C4-2B (cell line): ENCODE data around the gene DRD4.

Experiments
- H3K27ac ChIP-seq: fragments of 450-650 bp; 2 replicates; pipeline ENCODE4 v1.5.1; 2017
- ZFX ChIP-seq: fragments of 450-650 bp; IDR thresholded peaks from 2 replicates; pipeline ENCODE4 v1.6.1; 2017
- TF ChIP-seq, protein P1 (sequence below): fragments of 450-650 bp; conservative IDR thresholded peaks from 2 replicates; pipeline ENCODE4 v1.5.1; 2017; ENCODE audit warnings: mild to moderate bottlenecking

The DRD4 gene

DNA sequence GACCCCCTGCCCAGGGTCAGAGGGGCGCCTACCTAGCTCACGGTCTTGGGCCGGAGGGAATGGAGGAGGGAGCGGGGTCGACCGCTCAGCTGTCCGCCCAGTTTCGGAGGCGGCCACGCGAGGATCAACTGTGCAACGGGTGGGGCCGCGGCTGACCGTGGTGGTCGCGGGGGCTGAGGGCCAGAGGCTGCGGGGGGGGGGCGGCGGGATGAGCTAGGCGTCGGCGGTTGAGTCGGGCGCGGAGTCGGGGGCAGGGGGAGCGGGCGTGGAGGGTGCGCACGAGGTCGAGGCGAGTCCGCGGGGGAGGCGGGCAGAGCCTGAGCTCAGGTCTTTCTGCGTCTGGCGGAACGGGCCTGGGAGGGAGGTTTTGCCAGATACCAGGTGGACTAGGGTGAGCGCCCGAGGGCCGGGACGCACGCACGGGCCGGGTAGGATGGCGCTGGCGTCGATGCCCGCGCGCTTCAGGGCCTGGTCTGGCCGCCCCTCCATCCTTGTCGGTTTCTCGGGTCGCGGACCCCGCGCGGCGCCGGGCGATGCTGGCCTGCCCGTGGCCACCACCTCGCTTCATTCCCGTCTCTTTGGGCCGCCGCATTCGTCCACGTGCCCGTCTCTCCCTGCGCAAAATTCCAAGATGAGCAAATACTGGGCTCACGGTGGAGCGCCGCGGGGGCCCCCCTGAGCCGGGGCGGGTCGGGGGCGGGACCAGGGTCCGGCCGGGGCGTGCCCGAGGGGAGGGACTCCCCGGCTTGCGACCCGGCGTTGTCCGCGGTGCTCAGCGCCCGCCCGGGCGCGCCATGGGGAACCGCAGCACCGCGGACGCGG is at the start of gene DRD4:
Gene DRD4 (plus strand): TSS at position 759 of the 822 bp plus-strand sequence. CDS start 36 bp downstream, at position 795.
- no peak for TF ChIP-seq ZFX
- TF ChIP-seq, protein P1, sequence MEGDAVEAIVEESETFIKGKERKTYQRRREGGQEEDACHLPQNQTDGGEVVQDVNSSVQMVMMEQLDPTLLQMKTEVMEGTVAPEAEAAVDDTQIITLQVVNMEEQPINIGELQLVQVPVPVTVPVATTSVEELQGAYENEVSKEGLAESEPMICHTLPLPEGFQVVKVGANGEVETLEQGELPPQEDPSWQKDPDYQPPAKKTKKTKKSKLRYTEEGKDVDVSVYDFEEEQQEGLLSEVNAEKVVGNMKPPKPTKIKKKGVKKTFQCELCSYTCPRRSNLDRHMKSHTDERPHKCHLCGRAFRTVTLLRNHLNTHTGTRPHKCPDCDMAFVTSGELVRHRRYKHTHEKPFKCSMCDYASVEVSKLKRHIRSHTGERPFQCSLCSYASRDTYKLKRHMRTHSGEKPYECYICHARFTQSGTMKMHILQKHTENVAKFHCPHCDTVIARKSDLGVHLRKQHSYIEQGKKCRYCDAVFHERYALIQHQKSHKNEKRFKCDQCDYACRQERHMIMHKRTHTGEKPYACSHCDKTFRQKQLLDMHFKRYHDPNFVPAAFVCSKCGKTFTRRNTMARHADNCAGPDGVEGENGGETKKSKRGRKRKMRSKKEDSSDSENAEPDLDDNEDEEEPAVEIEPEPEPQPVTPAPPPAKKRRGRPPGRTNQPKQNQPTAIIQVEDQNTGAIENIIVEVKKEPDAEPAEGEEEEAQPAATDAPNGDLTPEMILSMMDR = no peak
- H3K27ac ChIP-seq = no peak within 1 kb of the TSS

DNA sequence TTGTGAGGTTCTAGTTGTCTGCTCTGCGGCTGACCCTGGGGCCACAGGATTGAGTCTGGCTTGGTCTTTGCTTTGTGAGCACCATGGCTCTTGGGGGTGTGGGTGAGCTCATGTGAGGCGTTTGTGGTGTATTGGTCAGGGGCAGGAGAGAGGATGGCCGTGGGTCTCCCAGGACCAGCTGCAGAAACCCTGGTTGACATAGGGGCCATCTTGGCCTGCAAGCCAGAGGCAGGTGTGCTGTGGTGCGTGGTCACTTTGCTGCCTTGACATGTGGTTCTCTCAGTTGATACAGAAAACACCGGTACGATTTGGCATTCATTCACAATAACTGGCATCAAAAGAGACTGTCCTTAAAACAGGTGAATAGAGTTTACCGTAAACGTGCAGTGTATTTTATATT is 49.5 kb upstream of the DRD4 start:
- no peak overlapping the region for H3K27ac ChIP-seq

DNA sequence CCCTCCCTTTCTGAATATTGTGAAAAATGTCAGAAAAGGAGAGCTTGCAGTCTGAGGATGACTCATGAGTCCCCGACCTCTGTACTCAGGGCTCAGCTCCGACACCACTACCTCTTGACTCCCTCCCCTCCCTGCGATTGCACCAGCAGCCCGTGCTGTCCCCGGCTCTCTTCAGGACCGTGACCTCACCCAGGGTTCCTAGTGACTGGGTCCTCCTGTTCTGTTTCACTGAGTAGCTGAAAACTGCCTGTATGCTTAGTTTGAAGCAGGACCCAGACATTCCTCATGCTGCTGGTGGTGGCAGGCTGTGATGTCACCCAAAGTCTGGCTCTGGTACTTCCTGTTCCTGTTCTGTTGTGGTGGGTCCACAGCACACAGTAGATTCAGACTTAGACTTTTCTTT is 49.1 kb upstream of the DRD4 start:
- no peak overlapping the region for H3K27ac ChIP-seq
- no peak for TF ChIP-seq ZFX
- TF ChIP-seq, protein P1 = no peak

More for the DNA sequence above, 49.5 kb upstream of the DRD4 start:
- TF ChIP-seq ZFX = no peak
- TF ChIP-seq, protein P1 = no peak

DNA sequence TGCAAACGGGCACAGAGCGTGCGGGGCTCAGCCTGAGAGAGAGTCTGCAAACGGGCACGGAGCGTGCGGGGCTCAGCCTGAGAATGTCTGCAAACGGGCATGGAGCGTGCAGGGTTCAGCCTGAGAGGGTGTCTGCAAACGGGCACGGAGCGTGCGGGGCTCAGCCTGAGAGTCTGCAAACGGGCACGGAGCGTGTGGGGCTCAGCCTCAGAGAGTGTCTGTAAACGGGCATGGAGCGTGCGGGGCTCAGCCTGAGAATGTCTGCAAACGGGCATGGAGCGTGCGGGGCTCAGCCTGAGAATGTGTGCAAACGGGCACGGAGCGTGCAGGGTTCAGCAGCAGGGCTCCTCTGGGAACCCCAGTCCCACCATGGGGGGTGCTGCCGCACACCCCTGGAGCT is 47.3 kb upstream of the DRD4 start:
- no peak overlapping the region for H3K27ac ChIP-seq
- no peak for TF ChIP-seq ZFX
- TF ChIP-seq, protein P1 = no peak

DNA sequence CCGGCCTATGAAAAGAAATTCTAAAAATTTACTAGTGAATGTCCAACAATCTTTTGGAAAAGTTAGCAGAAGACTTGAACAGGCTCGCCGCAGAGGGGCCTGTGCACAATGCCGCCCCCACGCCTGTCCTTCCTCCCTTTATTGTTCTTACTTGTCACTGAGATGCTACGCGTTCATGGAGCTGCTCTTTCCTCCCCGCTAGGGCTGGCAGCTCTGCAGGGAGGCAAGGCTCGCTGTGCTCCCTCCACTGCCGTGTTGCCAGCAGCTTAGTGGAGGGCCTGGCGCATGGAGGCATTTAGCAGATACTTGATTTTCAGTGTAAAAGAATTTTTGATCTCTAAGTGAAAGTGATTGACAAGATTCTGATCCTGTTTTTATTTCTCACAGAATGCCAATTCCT is 46.1 kb upstream of the DRD4 start:
- TF ChIP-seq, protein P1 = no peak
- no peak for TF ChIP-seq ZFX
- no peak overlapping the region for H3K27ac ChIP-seq

DNA sequence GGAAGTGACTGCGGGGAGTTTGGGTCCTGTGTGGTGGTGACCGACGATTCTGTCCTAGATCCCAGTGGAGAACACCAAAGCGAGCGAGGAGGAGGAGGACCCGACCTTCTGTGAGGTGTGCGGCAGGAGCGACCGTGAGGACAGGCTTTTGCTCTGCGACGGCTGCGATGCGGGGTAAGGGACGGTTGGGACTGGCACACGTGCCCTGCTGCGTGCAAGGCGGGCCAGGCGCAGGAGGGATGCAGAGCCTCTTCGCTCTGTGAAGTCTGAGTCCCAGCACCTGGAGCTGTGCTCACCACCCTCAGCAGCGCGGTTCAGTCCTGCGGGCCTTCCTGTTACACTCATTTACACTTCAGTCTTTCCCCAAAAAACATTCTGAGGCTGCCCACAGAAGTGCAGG is 44.6 kb upstream of the DRD4 start:
- TF ChIP-seq, protein P1 = no peak

DNA sequence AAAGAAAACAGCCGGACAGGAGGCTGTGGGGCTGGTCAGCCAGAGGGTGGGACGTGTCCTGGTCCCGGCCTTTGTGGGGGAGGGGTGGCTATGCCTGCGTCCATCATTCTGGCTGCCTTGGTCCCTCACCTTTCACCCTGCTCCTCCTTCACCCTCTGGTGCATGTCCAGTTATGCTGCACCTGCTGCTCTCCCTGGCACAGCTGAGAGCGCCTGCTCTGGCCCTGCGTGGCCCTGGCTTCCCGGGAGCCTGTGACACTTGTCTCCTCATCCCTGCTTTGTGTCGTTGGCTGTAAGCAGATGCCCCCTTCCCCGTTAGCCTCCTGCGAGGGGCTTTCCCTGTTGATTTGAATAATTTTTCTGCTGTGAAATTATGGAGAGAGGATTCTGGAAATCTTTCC is 44.2 kb upstream of the DRD4 start:
- no peak for TF ChIP-seq ZFX

More for the DNA sequence above, 44.6 kb upstream of the DRD4 start:
- no peak overlapping the region for H3K27ac ChIP-seq

DNA sequence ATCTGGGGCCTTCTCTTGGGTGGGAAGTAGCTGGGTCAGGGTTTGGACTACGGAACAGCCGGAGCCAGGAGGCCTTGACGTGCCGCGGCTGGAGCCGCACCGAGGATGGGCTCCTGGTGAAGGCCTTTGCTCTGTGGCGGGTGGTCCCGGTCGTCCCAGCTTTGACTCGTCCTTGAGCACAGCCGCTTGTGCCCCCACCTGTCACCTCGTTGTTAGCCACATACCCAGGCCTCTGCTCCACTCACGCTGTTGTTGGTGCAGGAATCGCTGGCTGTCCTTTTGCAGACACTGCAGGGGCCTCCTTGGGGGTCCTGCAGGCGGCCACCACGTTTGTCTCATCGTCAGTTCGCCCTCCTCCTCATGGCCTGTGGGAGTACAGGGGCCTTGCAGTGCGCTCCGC is 43.7 kb upstream of the DRD4 start:
- no peak for TF ChIP-seq ZFX
- TF ChIP-seq, protein P1 = no peak

More for the DNA sequence above, 44.2 kb upstream of the DRD4 start:
- H3K27ac ChIP-seq = no peak overlapping the region

More for the DNA sequence above, 43.7 kb upstream of the DRD4 start:
- H3K27ac ChIP-seq = no peak overlapping the region
